ENCODE data around the gene CD109.
A peak's percentile ranks its signal among the peaks of the same experiment; 100 is the strongest.

DNA sequence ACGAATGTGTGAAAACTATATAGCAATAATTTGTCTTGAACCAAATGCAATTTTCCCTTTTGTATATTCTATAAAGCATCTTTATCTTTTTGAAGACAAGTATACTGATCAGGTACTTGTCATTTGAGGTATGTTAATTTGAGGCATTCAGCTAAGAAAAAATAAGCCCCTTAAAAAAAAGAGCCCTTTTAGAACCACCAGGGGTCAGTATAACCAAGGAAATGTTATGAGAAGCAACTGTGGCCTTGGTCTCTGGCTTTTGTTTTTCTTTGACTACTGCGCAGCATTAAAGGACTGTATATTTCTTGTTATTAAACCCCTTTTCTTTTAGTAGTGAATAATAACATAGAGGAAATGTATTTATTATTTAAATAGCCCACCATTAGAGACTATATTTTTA lies 43.1 kb downstream of the CD109 start:
- TF ChIP-seq, protein P1, sequence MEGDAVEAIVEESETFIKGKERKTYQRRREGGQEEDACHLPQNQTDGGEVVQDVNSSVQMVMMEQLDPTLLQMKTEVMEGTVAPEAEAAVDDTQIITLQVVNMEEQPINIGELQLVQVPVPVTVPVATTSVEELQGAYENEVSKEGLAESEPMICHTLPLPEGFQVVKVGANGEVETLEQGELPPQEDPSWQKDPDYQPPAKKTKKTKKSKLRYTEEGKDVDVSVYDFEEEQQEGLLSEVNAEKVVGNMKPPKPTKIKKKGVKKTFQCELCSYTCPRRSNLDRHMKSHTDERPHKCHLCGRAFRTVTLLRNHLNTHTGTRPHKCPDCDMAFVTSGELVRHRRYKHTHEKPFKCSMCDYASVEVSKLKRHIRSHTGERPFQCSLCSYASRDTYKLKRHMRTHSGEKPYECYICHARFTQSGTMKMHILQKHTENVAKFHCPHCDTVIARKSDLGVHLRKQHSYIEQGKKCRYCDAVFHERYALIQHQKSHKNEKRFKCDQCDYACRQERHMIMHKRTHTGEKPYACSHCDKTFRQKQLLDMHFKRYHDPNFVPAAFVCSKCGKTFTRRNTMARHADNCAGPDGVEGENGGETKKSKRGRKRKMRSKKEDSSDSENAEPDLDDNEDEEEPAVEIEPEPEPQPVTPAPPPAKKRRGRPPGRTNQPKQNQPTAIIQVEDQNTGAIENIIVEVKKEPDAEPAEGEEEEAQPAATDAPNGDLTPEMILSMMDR (IDR thresholded peaks at IDR 0.05), result peak; percentile 78
- no peak for TF ChIP-seq ZFX (IDR thresholded peaks at IDR 0.05; ENCODE audit: borderline replicate concordance)

Measured in 22Rv1 (cell line).